NCI-H2081 (cell line): ENCODE measurements around the gene TM9SF4.

ENCODE experiments used
- DNase-seq, 2 experiments: peaks; one replicate each; lab custom pipeline; 2025; lab: John Stamatoyannopoulos, UW

The TM9SF4 gene

DNA sequence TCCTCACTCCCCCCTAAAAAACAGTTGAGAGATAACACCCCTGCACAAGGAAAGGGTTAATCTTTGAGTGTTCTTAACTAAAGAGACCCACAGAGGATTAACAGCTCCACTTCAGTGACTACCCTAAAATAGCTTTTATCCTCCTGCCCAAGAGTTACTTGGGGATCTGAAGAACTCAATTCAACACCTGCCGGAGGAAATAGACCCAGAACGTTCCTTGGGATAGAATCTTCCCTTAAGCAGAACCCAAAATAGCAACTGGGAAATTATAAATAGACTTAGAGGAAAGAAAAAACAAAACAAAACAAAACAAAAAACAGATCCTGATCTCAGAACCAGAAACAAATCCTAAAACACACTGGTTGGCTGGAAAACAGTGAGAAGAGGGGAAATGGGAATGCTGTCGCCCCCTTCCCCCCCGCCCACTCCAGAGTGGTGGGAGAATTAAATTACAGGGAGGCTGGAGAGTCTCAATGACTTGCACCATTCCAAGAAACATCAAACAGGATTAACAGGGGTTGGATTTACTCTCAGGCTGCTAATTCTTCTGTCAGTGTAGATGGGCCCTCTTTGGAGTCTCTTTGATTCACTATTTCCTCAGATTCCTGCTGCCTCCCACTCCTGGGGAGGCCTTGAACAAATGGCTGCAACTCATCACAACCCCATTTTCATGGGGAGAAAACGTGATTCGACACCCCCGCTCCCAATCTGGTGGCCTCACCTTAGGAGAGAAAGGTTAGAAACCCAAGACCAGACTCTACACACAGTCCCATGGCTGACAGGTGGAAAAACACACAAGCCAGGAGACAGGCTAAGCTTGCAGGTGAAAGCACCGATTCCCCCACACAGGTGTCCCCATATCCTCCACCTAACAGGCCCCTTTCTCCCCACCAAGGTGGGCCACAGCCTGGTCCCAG lies 96.6 kb downstream of the TM9SF4 start:
- DNase-seq = no peak

DNA sequence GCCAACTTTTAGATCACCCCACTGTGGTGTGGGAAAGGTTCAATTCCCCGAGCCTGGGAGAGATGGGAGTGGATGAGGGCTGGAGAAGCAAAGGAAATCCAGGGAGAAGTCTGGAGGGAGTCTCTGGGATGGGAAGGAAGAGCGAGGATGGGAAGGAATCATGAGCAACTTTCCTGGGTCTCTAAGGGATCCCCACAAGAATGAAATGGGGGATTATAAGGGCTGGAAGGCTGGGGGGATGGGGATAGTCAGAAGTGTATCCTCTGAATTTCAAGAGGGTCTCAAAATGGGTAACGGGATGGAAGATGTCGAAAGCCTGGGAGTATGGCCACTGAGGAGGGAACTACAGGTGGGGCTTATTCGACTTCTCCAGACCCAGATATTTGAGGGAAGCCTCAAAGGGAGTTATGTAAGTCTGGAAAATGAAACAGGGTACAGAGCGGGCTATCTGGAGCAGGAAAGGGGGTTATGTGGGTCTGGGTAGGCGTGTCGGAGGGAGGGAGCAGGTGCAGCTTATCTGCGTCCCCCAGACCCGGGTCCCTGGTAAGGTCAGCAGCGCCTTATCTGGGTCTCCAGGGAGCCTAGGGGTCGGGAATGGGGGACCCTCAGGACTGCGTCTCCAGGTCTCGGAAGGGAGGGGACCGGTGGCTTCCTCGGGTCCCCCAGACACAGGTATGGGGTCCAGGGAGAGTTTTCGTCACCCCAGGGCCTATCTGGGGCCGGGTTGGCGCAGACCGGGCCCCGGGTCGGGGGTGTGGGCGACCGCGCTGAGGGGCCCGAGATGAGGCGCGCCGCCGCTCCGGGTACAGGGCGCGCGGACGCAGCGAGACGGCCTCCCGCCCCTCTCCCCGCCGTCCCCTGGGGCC lies 97.5 kb downstream of the TM9SF4 start:
- DNase-seq = no peak

DNA sequence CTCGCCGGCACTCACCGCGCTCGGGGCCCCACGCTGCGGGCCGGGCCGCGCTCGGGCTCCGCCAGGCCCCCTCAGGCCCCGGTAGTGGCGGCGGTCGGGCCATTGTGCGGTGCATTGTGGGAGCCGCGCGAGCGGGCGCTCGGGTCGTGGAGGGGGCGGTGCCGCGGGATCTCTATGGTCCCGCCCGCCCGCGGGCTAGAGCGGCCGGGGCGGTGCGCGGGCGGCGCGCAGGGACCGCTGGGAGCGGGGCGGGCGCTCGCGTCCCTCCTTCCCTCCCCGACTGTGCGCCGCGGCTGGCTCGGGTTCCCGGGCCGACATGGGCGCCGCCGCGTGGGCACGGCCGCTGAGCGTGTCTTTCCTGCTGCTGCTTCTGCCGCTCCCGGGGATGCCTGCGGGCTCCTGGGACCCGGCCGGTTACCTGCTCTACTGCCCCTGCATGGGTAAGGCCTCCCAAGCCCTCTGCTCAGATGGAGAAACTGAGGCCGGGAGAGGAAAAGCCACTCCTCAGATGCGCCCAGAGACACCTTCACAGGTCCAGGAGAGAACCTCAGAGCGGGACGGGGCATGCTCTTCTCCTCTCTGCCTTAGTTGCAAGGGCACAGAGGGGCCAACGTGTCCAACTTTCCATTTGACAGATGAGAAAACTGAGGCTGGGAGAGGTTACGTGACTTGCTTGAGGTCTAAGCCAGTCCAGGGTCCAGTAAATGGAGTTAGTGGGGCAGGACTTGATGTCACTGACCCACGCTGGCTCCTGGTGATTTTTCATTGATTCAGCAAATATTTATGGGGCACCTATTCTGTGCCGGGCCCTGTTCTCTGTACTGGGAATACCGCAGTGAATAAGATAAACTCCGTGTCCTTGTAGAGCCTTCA lies 98.3 kb downstream of the TM9SF4 start, which contains the start of the genes PLAGL2 and POFUT1:
PLAGL2 (minus strand) TSS at position 118 of the 873 bp plus-strand sequence. CDS start 5,565 bp downstream, outside the sequence.
POFUT1 (plus strand) TSS at position 255 of the 873 bp plus-strand sequence; CDS start at position 317, 62 bp downstream.
- DNase-seq = peak; percentile 89 to 92

DNA sequence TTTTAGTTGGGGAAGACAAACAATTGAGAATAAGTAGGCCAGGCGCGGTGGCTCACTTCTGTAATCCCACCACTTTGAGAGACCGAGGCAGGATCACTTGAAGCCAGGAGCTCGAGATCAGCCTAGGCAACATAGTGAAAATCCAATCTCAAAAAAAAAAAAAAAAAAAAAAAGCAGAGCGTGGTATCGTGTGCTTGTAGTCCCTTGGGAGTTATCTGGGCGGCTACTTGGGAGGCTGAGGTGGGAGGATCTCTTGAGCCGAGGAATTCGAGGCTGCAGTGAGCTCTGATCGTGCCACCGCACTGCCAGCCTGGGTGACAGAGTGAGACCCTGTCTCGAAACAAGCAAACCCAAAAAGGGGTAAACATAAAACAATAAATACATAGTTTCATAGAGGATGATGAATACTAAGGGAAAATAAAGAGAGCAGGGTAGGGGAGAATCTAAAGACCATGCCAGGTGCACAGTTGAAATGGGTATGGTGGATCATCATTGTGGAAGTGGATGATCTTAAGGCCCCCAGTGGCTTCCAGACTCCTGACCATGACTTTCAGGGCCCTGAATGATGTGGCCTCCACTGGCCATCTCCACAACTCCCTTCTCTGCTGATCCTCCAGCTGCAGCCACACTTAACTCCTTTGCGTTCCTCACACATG lies 99.1 kb downstream of the TM9SF4 start:
- DNase-seq = no peak

DNA sequence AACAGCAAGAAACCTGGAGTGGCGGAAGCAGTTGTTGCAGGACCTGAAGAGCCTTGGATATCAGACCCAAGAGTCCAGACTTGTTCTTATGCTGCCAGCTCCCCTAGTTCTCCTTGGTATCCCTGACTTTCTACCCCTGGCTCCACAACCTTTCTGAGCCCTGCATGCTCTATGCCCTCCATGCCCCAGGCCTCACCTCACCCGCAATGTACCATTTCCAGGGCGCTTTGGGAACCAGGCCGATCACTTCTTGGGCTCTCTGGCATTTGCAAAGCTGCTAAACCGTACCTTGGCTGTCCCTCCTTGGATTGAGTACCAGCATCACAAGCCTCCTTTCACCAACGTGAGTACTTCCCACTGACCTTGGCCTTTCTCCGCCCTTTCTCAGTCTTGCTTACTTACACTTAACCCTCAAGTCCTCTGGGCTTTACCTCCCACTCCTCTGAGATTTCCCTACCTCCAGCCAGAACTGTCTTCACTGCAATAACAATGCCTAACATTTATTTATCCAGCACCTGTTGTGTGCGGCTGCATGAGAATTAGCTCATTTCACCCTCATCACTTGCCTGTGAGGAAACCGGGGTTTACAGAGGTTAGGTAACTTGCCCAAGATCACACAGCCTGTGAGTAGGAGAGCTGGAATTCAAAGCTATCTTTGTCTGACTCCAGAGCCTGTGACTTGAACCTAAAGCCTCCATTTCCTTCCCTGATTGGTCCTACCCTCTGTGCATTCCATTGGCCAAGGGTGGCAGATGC lies 100.5 kb downstream of the TM9SF4 start:
- DNase-seq = no peak

DNA sequence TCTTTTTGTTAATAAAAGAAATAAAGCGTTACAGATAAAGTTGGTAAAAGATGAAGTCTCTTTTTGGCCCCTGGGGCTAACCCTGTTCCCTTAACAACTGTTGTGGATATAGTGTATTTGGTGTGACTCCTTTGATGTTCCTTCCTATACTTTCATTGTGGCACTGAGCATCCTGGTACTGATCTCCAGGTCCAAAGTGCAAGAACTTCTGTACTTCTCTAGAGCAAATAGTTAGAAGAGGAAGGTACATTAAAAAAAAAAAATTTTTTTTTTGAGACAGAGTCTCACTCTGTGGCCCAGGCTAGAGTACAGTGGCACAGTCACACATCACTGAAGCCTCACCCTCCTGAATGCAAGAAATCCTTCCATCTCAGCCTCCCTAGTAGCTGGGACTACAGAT lies 104.4 kb downstream of the TM9SF4 start:
- no peak for DNase-seq

DNA sequence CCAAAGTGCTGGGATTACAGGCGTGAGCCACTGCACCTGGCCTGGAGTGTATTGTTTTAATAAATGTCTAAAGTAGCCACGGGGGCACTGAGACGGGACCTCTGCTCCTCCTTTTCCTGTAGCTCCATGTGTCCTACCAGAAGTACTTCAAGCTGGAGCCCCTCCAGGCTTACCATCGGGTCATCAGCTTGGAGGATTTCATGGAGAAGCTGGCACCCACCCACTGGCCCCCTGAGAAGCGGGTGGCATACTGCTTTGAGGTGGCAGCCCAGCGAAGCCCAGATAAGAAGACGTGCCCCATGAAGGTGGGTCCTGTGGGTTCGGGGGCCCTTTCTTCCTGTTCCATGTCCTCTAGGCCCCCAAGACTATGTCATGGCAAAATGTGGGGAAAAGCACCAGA lies 105.6 kb downstream of the TM9SF4 start:
- DNase-seq = no peak

DNA sequence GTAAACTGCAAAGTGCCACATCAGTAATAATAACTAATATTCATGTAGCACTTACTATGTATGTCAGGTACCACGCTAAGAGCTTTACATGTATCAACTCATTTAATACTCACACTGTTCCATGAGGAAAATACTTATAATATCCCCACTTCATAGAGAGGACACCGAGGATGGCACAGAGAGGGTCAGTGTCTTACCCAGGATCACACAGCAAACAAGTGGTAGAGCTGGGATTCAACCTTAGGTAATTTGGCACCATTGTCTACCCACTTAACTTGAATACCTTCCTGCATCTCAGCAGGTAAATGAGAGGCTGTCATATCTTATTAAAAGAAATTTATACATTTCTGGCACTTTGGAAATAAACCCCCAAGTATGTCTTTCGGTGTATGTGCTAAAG lies 106.2 kb downstream of the TM9SF4 start:
- DNase-seq = no peak

DNA sequence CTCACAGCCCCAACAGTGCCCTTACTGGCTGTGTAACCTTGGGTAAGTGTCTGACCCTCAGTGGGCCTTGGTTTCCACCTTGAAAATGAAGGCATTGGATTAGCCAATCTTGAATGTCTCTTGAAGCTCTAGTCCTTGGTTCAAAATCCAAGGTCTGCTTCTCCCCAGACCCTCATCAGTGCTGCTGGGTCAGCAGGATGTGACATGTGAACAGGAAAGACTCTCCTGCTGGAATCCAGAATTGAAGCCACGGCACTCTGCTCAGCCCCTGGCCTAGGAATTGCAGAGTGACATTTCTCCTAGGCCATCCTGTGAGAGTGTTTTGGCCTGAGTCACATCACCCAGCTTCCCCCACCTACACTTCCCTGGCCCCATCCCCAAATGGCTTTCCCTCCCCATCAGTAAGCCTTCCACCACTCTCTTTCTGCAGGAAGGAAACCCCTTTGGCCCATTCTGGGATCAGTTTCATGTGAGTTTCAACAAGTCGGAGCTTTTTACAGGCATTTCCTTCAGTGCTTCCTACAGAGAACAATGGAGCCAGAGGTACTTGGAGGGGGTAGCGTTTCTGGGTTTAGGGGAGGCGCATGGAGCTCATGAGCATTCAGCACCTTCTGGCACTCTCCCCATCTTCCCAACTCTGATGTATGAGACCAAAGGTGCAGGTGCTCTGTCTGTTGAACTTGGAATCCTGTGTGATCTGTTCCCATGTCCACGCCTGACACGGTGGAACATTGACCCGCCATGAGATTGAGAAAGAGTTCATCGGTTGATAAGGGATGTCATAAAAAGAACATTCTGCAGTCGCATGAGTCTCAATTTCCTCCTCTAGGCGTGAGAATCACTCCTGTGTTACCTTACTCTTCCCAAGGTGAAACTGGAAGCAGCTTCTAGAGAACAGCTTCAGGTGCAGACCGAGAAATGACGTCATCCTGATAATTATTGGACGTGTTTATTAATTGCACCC lies 106.9 kb downstream of the TM9SF4 start:
- no peak for DNase-seq
